Prostate gland (tissue), 2 donors: ENCODE results near the gene TECRL.

Experiments used
- POLR2A ChIP-seq: fragments of 450-650 bp; IDR thresholded peaks from one replicate; pipeline ENCODE4 v1.6.1; 2016; ENCODE audit warnings: antibody characterized with exemption, mild to moderate bottlenecking
- TF ChIP-seq, protein P1 (sequence below), 4 experiments: fragments of 200-600 bp in 2 of 4; fragments of 450-650 bp in 2 of 4; sonication (generic) in 2 of 4; IDR thresholded peaks; 1 replicate in 3 of 4; 2 replicates in 1 of 4; pipeline ENCODE4 v1.5.1; 2016 to 2019; ENCODE audit warnings: antibody characterized with exemption in 4 of 4, mild to moderate bottlenecking in 2 of 4, moderate library complexity in 2 of 4

DNA sequence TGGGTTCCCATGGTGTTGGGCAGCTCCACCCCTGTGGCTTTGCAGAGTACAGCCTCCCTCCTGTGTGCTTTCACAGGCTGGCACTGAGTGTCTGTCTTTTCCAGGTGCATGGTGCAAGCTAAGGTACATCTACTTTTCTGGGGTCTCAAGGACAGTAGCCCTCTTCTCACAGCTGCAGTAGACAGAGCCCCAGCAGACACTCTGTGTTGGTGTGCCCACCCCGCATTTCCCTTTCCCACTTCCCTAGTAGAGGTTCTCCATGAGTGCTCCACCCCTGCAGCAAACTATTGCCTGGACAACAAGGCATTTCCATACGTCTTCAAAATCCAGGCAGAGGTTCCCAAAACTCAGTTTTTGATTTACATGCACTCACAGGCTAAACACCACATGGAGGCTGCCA is 143.0 kb downstream of the TECRL start:
- TF ChIP-seq, protein P1, sequence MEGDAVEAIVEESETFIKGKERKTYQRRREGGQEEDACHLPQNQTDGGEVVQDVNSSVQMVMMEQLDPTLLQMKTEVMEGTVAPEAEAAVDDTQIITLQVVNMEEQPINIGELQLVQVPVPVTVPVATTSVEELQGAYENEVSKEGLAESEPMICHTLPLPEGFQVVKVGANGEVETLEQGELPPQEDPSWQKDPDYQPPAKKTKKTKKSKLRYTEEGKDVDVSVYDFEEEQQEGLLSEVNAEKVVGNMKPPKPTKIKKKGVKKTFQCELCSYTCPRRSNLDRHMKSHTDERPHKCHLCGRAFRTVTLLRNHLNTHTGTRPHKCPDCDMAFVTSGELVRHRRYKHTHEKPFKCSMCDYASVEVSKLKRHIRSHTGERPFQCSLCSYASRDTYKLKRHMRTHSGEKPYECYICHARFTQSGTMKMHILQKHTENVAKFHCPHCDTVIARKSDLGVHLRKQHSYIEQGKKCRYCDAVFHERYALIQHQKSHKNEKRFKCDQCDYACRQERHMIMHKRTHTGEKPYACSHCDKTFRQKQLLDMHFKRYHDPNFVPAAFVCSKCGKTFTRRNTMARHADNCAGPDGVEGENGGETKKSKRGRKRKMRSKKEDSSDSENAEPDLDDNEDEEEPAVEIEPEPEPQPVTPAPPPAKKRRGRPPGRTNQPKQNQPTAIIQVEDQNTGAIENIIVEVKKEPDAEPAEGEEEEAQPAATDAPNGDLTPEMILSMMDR (IDR thresholded peaks at IDR 0.05), result no peak
- TF ChIP-seq POLR2A, result no peak
